Measurements from ENCODE around the gene STAU1.
"Not testable (repeated sequence)": the region's sequence is repeated elsewhere in the genome, so short reads cannot be mapped to it uniquely, and the experiment has no call there.

The STAU1 gene, protein sequence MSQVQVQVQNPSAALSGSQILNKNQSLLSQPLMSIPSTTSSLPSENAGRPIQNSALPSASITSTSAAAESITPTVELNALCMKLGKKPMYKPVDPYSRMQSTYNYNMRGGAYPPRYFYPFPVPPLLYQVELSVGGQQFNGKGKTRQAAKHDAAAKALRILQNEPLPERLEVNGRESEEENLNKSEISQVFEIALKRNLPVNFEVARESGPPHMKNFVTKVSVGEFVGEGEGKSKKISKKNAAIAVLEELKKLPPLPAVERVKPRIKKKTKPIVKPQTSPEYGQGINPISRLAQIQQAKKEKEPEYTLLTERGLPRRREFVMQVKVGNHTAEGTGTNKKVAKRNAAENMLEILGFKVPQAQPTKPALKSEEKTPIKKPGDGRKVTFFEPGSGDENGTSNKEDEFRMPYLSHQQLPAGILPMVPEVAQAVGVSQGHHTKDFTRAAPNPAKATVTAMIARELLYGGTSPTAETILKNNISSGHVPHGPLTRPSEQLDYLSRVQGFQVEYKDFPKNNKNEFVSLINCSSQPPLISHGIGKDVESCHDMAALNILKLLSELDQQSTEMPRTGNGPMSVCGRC

DNA sequence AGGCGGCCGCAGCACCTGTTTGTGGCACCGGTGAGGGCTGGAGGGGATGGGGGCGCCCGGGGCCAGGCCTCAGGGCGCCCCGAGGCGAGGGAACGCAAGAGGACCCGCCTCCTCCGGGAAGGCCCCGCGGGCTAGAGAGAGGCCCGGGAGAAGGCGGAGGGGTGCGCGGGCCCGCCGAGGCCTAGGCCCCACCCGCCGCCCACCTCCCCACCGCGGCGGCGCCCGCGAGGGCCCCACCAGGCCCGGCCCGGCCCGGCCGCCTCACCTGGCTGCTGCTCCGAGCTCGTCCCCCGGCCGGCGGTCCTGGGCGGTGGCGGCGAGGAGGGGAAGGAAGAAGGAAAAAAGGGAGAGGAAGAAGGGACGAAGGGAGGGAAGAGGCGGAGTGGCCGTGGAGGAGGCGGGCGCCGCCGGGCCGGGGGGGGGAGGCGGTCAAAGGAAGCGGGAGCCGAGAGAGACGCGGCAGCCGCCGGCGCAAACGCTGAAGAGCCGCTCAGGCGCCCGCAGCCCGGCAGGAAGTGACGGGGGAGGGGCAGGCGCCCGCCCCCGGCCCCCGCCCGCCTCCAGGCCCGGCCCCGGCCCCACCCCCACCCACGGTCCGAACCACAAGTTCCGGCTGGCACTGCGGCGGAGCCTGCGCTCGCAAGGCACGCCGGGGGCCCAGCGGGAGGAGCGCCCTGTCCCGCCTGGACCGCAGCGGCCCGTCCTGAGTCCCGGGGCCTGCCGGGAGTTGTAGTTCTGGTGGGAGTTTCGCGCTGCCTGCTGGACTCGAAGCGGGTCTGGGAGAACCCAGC lies at the start of gene STAU1:
TSS of gene STAU1 (minus strand) at position 484 of the 791 bp plus-strand sequence. CDS start 22,133 bp downstream, outside the sequence.
- peak; percentile 92 to 94 for DNase-seq

GRCh38 chr20:49237531-49237930 lies 49.4 kb upstream of the STAU1 start:
- DNase-seq, result no peak

- no peak for DNase-seq
These were observed 48.2 kb upstream of the STAU1 start for GRCh38 chr20:49236301-49236700.

GRCh38 chr20:49234831-49235230 lies 46.7 kb upstream of the STAU1 start:
- DNase-seq, result no peak

- no peak for DNase-seq
These were observed 45.1 kb upstream of the STAU1 start for GRCh38 chr20:49233226-49233625.

- DNase-seq, result no peak
These were observed 43.3 kb upstream of the STAU1 start for GRCh38 chr20:49231471-49231870.

GRCh38 chr20:49230561-49231133 lies 42.5 kb upstream of the STAU1 start:
- peak; percentile 99 for DNase-seq

DNA sequence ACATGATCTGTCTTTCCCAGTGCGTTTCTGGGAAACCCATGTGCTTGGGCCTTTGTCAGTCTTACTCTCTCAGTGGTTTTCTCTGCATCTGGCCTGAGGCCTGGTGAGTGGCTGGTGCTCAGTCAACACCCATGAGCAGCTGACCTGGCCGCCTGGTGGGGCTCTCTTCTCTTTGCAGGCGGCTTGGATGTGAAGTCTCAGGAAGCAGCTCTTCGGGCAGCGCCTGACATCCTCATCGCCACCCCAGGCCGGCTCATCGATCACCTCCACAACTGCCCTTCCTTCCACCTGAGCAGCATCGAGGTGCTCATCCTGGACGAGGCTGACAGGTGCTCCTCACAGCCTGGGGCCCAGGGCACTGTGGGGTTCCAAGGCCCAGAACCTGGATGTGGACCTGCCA lies 41.9 kb upstream of the STAU1 start:
- peak in 1 of 2 experiments; percentile 30 for DNase-seq

- DNase-seq, result no peak
These were observed 41.2 kb upstream of the STAU1 start for GRCh38 chr20:49229381-49229780.

DNA sequence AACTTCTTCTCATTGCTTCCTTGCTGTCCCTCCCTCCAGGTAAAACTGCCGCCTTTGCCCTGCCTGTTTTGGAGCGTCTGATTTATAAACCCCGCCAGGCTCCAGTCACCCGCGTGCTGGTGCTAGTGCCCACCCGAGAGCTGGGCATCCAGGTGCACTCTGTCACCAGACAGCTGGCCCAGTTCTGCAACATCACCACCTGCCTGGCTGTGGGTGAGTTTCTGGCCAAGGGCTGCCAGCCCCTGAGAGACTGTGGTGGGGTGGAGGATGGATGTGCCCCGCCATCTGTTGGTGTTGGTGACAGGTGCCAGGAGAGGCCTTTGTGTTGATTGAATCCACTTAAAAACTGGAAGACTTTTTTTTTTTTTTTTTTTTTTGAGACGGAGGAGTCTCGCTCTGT lies 40.5 kb upstream of the STAU1 start:
- DNase-seq, result peak; percentile 96 to 98

GRCh38 chr20:49225896-49226295 lies 37.8 kb upstream of the STAU1 start:
- DNase-seq, result no peak

- DNase-seq, result no peak
These were observed 32.0 kb upstream of the STAU1 start for GRCh38 chr20:49219924-49220831.

DNA sequence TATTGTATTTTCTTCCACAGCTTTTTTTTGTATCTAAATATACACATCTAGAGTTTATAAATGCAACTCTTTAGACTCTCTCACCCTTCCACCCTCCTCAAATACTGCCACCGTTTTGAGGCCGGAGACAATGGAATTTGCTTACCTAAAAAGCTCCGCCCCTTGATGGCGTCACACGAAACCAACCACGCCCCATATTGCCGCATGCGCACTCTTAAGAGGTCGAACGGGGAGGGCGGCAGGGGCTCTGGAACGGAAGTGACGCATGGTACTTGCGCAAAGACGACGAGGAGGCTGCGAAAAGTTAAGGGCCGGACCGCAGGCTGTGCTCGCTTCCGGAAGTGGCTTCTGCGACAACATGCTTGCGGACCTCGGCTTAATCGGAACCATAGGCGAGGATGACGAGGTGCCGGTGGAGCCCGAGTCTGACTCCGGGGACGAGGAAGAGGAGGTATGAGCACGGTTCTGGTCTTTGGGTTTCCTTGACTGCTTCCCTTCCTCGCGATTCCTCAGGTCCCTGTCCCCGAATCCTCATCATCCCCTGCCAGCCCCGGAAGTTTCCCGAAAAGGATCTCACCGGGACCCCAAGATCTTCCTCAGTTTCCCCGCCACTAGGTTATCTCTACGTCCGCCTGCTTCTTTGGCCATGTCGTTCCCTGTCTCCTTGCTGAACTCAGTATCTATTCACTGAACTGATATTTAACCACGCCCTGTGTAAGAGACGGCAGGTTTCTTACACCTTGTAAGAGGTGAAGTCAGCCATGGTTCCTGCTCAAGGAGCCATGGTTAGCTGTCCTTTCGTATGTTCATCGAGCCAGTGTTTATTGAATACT lies 31.2 kb upstream of the STAU1 start, which contains the start of gene DDX27:
TSS of gene DDX27 (plus strand) at position 326 of the 833 bp plus-strand sequence. CDS start at position 359, 33 bp downstream.
- DNase-seq, result peak; percentile 98 to 99

DNA sequence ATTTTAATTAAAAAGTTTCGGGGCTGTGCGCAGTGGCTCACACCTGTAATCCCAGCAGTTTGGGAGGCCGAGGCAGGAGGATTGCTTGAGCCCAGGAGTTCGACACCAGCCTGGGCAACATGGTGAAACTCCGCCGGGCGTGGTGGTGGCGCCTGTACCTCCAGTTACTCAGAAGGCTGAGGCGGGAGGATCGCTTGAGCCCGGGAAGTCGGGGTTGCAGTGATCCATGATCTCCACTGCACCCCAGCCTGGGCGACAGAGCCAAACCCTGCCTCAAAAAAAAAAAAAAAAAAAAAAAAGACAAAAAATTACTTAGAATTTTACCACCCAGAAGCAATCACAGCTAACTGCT lies 30.6 kb upstream of the STAU1 start:
- not testable (repeated sequence) for DNase-seq

DNA sequence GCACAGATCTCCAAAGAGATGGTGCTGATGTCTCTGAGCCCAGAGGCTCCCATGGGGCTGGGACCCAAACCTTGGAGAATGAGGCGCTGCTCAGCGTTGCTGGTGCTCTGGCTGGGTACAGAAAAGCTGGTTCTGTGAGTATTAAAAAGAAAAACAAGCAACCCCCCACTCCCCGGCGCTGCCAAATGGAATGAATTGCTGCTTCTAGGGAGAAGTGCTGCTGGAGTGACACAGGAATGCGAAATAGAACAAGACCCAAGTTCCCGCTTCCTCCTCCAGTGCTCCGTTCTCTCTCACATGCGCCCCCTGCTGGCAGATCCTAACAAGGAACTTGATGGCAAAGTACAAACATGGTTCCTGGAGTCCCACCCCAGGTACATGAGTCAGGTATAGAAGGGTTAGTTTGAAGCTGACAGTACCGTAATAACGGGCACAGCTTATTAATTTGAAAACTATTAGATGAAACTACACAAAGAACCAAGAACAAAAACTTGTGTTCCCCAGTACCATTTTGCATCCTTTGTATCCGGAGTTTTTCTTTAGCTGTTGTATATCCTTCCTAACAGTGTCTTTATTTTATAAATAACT lies 29.0 kb upstream of the STAU1 start:
- DNase-seq, result peak; percentile 81 to 82

DNA sequence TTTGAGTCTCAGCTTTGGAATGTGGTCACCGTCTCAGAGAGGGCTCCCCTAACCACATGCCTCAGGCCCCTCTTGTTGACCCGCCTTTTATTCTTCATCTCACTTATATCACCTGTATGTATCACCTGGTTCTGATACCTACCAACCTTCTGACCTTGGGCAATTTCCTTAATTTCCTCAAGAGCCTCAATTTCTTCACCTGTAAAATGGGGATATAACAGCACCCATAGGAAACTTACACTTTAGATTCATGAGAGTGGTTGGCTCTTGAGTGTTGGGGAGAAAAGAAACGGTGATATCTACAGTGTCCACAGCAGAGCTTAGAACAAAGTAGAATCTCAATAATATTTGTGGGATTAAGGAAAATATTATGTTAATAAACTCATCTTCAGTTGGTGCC lies 27.1 kb upstream of the STAU1 start:
- no peak for DNase-seq

DNA sequence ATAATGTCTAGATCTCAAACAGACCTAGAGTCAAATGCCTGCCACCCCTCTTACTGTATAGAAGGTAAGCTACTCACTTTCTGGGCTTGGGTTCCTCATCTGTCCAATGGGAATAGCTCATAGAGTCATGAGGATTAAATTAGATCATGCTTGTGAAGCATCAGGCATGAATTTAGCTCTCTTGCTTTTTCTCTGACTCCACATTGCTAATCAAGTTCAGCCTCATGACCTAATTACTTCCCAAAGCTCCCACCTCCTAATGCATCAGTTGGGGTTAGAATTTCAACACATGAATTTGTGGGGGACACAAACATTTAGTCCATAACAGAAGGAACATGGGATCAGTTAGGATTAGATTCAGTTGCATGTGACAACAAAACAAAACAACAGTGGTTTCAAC lies 26.4 kb upstream of the STAU1 start:
- no peak for DNase-seq

GRCh38 chr20:49210757-49211110 lies 22.6 kb upstream of the STAU1 start:
- no peak for DNase-seq

DNA sequence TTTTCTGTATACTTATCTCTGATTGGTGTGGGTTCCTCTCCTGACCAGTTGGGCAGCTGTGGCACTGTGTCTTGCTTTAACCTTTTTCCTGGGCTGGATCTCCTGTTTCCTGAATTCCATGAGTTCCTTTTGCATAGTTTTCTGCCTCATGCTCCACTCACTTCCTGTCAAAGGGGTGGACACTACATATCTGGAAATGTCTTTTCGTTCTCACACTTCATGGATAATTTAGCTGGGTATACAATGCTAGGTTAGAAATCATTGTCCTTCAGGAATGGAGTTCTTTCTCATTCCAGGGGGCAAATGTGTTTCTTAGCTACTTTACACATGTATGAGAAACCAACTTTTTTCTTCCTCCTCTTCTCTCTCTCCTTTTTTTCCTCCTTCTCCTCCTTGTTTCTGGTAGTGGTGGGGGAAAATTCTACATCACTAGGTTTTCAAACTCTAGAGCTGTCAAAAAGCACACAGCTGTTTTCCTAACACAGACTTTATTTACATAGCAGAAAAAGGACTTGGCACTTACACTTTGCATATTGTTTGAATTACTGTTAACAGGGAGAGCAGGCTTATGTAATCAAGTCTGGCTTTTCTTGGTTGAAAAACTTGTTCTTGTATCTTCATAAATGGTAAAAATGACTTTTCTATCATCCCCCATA lies 22.1 kb upstream of the STAU1 start:
- DNase-seq, result no peak

GRCh38 chr20:49207076-49207475 lies 18.9 kb upstream of the STAU1 start:
- DNase-seq, result peak; percentile 19 to 45
